G401 (cell line): Measurements from ENCODE around the gene NUP88. TPM values are rescaled to one million over a fixed set of nuclear protein-coding genes. Genes with fewer than 3 reads are reported as not detected.

Experiments
- DNase-seq: peaks from one replicate; pipeline ENCODE4 v3.0.0-alpha.2; 2015; ENCODE audit warnings: low spot score
- in situ Hi-C: cut with HindIII; loops from 2 replicates; pipeline ENCODE4 v1.10.0; 2016; ENCODE audit warnings: low sequenced_read_pairs, mixed read lengths
- total RNA-seq: library from RNA; depleted of rRNA; stranded (reverse); fragments of >200 nt; shearing (Covaris generic); gene quantifications from 2 replicates; pipeline ENCODE4 v1.2.3, GENCODE V29; 2014

NUP88 gene
- total RNA-seq, 1 experiment from 2014 or later: 178 TPM

DNA sequence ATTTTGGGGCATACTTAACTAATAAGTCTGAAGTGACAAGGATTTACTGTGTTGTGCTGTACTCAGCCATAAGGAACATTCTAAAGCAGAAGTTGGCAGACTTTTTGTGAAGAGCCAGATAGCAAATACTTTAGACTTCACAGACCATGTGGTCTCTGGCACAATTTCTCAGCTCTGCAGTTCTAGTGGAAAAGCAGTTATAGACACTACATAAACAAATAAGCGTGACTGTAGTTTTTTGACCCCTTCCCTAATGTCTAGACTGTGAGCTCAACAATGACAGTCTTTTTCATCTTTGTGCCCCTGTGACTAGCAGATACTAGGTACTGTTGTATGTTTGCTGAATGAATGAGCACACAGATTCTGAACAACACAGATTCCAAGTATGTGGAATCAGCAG, 5.4 kb upstream of the NUP88 start:
- in situ Hi-C loops: no loop called here
- DNase-seq: no peak

DNA sequence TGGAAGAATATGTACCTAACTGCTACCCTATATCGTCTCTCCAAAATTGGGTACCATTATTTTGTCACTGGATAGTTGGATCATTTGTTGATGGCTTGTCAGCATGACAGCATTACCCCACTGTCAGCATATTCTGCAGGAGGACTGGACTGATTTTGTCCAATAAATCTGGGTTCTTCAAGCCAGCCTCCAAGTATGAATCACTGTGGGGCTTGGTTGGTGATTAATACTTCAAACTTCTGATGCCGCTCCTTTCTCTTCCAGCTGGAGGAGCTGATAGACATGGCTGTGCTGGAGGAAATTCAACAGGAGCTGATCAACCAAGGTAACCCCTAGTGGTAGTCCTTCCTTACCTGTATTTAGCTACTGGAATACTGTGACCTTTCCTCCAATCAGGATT, 3.0 kb upstream of the NUP88 start:
- DNase-seq: no peak
- in situ Hi-C loops: no loop called here

DNA sequence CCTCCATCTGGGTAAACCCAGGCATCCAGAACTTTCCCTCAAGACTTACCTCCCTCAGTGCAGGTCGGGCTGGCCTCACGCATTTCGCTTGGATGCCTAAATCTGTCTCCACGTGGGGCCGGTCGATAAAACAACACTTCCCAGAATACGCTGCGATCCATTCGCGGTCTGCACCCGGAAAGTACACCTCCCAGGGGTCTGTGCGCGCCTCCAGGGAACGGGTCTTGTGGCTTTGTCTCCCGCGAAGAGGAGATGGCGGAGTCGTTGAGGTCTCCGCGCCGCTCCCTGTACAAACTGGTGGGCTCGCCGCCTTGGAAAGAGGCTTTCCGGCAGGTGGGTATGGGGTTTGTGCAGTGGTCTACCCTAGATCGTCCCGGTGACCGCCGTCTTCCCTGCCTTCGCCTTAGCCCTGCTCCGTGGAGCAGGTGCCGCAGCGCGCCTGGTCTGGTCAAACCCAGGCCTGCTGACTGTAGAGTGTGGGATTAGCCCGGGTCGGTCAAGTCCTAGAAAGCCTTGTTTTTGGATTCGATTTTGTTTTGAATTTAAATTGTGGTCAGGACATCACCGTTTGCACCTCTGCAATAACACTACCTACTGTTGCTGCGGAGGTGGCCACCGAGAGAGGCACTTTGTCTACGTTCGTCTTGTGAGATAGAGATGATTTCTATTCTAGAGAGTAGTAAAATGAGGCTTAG, 644 bp upstream of the NUP88 start, which contains the start of gene RPAIN:
Gene RPAIN (plus strand): TSS at position 224 of the 695 bp plus-strand sequence. CDS start 29 bp downstream, at position 253.
- DNase-seq: no peak
- in situ Hi-C loops: no loop called here

DNA sequence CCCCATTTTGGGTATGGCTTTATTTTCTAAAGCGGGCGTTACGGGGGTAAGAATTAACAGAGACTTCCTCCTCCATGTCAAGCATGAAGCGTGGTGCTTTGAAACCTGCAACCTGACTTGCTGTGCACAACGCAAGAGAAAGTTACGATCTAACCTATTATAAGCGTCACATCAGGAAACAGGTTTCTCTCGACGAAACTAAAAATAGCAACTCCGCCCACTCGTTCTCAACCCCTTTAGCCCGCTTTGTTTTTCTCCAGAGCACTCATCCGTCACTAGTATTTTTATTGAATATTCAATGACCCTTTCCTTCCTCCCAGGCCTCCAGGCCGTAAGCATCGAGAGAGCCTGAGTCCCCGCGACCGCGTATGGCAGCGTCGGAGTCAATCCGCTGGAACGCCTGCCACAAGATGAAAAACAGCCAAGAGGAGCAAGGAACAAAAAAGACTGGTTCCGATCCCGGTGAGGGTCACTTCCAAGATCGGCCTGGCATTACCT, 555 bp downstream of the NUP88 start:
- DNase-seq: peak; percentile 41
- in situ Hi-C loops: no loop called here

DNA sequence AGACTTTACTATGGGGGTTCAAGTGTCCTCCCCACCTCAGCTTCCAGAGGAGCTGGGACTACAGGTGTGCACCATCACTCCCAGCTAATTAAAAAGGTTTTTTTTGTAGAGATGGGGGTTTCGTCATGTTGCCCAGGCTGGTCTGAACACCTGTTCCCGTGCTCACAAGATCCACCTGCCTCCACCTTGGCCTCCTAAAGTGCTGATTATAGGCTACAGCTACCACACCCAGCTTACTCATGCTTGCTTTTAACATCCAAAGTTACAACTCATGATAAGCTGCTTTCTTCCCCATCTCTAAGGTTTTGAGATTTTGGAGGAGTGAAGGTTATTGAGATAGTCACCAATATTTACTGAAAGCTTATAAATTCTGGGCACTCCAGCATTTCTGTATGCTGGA, 2.6 kb downstream of the NUP88 start:
- in situ Hi-C loops: no loop called here
- DNase-seq: no peak

DNA sequence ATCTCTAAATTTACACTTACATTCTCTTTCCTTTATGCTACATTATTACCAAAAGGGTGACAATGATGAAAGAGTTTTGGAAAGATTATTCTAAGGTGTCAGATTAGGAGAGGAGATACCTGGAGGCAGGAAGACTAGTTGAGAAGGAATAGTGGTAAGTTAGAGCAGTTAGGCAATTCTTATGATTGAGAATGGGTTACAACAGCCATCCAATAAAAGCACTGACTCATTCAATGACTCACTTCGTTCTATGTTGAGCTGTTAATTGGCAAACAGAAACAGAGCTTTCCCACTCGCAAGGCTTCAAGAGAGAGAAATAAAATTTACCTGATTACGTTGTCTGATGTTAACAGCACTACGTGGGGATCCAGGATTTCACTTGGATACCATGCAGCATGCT, 5.8 kb downstream of the NUP88 start:
- in situ Hi-C loops: loop anchor here (5.0 kb wide), 1 partner anchor 51 kb away; no protein-coding TSS in a partner anchor
- DNase-seq: no peak

DNA sequence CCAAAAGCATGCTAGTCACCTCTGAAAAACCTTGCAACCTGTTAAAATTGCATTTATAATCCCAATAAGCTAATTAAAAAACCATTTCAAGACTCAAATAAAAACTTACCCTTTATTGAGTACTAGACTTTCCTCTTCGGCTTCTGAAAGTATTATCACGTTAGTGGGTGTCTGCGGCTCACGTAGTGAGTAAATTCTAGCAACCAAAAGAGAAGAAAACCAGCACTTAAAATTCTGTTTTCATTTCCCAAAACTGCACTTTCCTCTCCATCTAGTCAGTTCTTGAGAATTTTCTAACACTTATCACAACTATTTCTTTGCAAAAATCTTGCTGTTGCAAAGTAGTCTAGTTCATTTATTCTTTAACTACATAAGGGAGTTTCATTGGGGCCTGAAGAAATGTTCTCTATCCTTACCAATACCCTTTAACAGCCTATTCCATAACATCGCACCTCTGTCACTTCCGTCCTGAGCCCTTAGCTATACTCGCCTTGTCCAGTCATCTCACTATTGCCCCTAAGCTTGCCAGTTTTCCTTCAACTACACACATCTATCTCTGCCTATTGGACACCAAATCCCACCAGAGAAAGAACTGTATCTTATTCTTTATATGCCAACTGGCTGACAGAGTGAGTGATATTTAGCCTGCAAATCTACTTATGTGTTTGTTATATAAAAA, 8.7 kb downstream of the NUP88 start:
- in situ Hi-C loops: loop anchor here (5.0 kb wide), 1 partner anchor 48 kb away; no protein-coding TSS in a partner anchor
- DNase-seq: no peak

DNA sequence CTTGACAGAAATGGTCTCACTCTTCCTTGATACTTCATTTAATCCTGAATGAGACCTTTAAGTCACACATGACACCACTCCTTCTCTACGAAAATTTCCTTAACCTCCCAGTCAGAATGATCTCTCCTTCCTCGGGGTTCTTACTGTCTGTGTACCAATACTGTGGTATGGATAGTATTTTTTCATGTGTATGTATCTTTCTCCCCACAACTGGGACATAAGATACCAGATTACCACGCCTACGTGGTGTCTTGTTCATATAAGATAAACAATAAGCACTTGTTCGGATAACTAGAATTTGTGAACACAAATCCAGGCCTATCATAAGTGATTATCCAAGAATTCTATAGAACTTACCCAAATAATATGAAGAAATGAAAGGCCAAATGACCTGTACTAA, 11.3 kb downstream of the NUP88 start:
- in situ Hi-C loops: no loop called here
- no peak for DNase-seq

DNA sequence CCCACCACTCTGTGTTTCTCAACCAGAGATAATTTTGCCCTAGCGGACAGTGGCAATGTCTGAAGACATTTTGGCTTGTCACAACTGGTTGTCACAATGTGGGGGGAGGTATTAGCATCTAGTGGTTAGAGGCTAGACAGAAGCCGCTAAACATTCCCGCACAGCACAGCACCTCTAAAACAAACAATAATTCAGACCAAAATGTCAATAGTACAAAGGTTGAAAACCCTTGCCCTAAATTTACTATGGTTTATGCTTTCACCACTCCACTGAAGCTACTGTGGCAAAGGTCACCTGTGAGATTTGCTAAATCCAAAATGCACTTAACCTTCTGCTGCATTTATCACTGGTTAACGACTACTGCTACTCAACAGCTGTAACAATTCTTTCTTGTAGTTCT, 14.1 kb downstream of the NUP88 start:
- in situ Hi-C loops: no loop called here
- DNase-seq: no peak

DNA sequence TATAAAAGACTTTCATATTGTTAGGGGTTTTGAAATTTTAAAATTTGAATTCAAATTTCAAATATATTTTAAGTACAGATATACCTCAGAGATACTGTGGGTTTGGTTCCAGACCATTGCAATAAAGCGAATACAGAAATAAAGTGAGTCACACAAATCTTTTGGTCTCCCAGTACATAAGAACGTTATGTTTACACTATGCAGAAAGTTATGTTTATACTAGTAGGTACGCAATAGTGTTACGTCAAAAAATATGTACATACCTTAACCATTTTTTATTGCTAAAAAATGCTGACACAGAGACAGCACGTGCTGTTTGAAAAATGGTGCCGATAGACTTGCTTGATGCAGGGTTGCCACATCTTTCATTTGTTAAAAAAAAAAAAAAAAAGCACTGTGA, 19.7 kb downstream of the NUP88 start:
- in situ Hi-C loops: no loop called here
- no peak for DNase-seq

DNA sequence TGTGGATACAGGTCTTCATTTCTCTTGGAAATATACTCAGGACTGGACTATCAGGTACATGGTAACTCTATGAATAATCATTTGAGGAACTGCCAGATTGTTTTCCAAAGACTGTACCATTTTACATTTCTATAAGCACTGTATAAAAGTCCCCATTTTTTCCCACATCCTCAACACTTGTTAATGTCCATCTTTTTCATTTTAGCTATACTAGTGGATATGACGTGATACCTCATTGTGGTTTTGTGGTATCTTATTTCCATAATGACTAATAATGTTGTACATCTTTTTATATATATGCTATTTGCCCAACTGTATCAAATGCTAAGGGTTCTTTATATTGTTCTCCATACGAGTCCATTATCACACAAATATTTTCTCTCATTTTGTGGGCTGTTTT, 22.9 kb downstream of the NUP88 start:
- in situ Hi-C loops: no loop called here
- DNase-seq: no peak

DNA sequence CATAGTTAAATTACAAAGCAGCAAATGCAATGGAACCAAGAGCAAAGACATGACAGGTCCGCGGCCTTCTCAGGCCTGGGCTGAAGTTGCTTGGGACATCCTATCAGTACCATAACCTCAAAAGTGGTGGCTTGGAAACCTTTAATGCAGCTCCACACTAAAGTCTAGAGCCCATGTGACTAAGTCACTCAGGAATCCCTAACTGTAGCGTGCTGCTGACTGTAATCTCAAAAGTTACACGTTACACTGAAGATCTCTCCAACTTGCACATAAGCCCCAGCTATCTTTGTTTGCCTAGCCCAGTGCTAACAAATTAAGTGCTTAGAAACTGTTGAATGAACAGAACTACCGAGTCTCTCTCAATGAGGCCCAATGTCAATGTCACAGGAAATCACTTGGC, 27.8 kb downstream of the NUP88 start:
- in situ Hi-C loops: no loop called here
- no peak for DNase-seq

DNA sequence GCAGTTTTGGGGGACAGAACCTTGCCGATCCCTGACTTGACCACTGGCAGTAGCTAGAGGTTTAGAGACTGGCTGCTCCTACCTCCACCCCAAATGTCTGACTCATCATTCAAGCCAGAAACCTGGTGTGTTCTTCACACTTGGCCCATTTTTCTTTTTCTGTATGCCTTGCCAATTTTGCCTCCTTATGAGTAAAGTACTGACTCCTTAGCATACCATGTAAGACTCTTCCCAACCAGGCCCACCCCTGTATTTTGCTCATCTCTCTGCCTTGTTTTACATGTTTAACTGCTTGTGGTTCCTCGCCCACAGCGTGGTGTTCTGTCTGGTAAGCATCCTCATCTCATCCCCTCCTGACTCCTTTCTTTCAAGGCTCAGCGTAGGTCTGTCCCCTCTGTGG, 37.9 kb downstream of the NUP88 start:
- in situ Hi-C loops: no loop called here
- DNase-seq: peak; percentile 13

DNA sequence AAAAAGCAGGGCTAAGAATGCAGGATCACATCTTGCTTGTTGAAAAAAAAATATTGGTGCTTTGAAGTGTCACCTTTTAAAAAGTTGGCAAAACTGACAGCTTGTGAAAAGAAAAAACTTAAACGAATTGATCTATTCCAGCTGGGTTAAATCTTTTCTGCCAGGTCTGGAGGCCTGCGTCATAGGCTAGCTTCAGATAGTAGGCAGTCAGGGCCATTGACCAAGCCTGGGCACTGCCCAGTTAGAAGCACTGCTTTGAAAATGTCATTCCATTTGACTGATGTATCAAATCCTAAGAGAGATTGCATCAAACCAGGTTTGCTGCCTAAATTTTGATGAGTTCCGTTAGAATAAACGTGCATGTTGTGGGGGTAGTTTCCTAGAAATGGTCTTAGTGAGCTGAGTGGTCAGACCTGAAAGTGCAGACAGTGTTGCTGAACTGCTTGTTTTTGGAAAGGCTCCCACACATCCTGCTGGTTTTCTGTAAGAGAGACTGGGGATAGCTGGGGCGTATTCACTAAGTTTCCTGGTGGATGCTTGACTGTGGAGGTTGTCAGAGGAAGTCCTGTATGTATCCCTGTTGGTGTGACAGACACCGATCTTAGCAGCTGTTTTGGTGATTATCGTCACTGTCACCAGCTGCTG, 38.8 kb downstream of the NUP88 start:
- in situ Hi-C loops: no loop called here
- no peak for DNase-seq

DNA sequence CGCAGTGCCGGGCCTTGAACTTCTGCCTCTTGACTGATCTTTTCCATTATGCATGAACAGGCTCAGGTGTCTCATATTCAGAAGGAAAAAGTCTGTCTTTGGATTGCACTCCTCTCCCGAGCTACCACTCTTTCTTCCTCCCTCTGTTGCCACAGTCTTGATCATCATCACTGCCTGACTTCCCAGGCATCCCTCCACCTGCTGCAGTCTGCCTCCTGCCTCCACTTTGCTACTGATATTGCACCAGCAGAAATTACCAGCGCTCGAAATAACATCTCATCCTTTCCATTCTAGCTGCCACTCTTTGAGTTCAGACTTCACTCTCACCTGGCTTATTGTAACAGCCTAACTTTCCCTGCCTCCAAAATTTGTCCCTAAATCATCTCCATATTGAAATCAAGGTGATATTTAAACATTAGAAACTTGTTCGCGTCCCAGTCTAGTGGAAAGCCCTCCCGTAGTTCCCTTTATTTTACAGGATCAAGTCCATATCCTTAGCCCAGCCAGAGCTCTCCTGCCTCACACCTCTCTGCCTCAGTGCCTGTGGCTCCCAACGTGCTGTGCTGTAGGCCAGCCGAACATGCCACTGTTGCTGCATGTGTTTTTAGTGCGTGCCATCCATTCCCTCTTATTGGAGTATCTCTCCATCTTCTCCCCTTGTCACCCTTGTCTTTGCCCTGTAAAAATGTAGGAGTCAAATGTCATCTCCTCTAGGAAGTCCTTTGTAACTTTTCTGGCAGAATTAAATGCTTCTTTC, 39.9 kb downstream of the NUP88 start:
- DNase-seq: no peak
- in situ Hi-C loops: no loop called here

DNA sequence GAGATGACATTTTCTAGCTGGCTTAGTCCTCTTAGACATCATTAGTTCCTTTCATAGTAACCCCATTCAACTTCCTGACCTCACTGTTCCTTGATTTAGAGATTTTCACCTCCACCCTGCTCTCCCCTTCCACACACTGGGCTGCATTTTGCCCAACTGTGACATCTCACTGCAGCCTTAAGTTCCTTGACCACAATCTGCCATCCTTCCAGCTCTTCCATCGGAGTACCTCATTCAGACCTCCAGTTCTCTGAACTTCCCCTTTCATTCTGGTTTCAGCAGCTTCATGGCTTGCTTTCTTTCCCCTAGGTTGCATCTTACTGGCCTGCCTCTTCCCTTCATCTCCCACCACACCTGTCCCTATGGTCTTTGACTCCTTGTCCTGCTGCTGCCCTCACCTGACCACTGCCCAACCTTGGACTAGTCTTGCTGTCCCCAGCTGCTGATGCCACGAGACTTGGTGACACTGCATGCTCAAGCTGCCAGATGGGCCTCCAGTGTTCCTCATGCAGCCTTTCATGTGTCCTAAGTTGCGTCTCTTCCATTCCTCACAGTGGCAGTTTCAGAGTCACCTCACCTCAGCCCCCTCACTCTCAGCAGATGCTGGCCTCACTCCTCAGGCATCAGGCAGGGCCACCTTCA, 40.8 kb downstream of the NUP88 start:
- in situ Hi-C loops: no loop called here
- no peak for DNase-seq

DNA sequence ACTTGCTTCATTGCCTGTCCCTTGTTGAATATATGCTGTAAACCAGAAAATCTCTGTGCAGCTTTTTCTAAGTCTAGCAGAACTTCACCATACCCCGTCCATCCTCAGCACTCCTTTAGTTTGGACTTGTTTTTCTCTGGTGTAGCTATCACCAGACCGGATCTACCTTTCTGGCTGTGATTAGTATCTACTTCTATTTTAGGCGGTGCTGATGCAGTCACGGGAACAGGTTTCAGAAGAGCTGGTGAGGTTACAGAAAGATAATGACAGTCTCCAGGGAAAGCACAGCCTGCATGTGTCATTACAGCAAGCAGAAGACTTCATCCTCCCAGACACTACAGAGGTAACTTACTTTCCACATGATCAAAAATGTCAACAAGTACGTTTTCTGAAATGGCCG, 46.4 kb downstream of the NUP88 start:
- DNase-seq: no peak
- in situ Hi-C loops: no loop called here

DNA sequence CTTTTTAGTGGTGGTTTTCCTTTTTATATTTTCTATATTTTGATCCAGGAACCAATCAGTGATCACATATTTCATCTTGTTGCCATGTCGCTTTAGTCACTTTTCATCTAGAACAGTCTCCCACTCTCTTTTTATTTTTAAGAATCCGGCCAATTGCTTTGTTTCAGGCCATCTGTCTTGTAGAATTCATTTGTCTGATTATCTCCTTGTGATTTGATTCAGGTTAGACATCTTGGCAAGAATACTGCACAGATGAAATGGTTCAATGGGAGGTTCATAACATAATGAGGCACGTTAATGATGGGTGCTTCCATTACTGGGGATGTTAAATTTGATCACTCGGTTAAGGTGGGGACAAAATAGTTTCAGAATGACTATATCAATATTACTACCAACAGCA, 49.1 kb downstream of the NUP88 start:
- DNase-seq: peak; percentile 61
- in situ Hi-C loops: no loop called here

DNA sequence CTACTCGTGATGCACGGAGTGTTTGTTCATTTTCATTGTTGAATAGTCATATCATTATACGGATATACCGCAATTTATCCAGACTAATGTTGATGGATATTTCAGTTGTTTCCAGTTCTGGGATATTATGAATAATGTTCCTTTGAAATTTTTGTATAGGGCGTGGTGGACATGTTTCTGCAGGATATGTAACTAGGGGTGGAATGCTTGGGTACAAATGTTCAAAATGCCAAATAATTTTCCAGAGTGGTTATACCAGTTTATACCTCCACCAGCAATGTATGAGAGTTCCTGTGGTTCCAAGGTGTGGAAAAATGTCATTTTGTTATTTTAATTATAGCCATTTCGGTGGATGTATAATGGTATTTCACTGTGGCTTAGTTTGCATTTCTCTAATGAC, 53.6 kb downstream of the NUP88 start:
- no peak for DNase-seq
- in situ Hi-C loops: no loop called here
